PC-9 (cell line): ENCODE measurements around the gene PIGN. TPM values are rescaled to one million over a fixed set of nuclear protein-coding genes. Genes with fewer than 3 reads are reported as not detected.

Experiments
- BruUV-seq: library from RNA; stranded (reverse); fragments of 400-500 nt; replicated peaks from 2 replicates; lab custom pipeline; 2021; lab: Mats Ljungman, UMichigan
- CTCF ChIA-PET: fragments of 300-600 bp; sonication (Branson Sonifier 250); formaldehyde crosslinking; loops from one replicate; lab custom pipeline; 2022; ENCODE audit warnings: antibody characterized with exemption; lab: Charles Lee
- POLR2A ChIA-PET: fragments of 300-600 bp; sonication (Branson Sonifier 250); formaldehyde crosslinking; loops from one replicate; lab custom pipeline; 2022; ENCODE audit warnings: antibody characterized with exemption; ENCODE audit not compliant: unreplicated experiment; lab: Charles Lee
- DNase-seq, 2 experiments: peaks; one replicate each; pipeline versions ENCODE4 v3.0.0 to v3.0.0-alpha.2; 2015 to 2022; ENCODE audit warnings: mixed read lengths in 1 of 2
- H2AFZ ChIP-seq: fragments of 200-600 bp; sonication (generic); 2 replicates; pipeline ENCODE4 v1.8.1; 2017; ENCODE audit warnings: antibody characterized with exemption
- H3F3A ChIP-seq: fragments of 200-600 bp; sonication (generic); 2 replicates; pipeline ENCODE4 v1.8.1; 2017; ENCODE audit warnings: antibody characterized with exemption, mild to moderate bottlenecking, low read depth; ENCODE audit not compliant: insufficient read depth
- H3K27ac ChIP-seq: fragments of 200-600 bp; sonication (generic); 2 replicates; pipeline ENCODE4 v1.6.1; 2016; ENCODE audit warnings: mixed run types
- H3K27me3 ChIP-seq: fragments of 200-600 bp; sonication (generic); 2 replicates; pipeline ENCODE4 v1.6.1; 2016; ENCODE audit warnings: low read depth, mixed run types; ENCODE audit not compliant: insufficient read depth
- H3K36me3 ChIP-seq: fragments of 200-600 bp; sonication (generic); 2 replicates; pipeline ENCODE4 v1.6.1; 2016; ENCODE audit warnings: low read depth, mixed run types
- H3K4me1 ChIP-seq: fragments of 200-600 bp; sonication (generic); replicated peaks from 2 replicates; pipeline ENCODE4 v1.6.1; 2016; ENCODE audit warnings: mixed run types; ENCODE audit not compliant: insufficient read depth
- H3K4me2 ChIP-seq: fragments of 200-600 bp; sonication (generic); 2 replicates; pipeline ENCODE4 v1.6.1; 2017; ENCODE audit warnings: mixed run types
- H3K4me3 ChIP-seq: fragments of 200-600 bp; sonication (generic); 2 replicates; pipeline ENCODE4 v1.6.1; 2016; ENCODE audit warnings: mixed run types
- H3K79me2 ChIP-seq: fragments of 200-600 bp; sonication (generic); 2 replicates; pipeline ENCODE4 v1.6.1; 2017; ENCODE audit warnings: low read depth, mixed run types
- H3K9me2 ChIP-seq: fragments of 200-600 bp; sonication (generic); 2 replicates; pipeline ENCODE4 v1.8.1; 2017; ENCODE audit warnings: mild to moderate bottlenecking; ENCODE audit not compliant: insufficient read depth
- H3K9me3 ChIP-seq: fragments of 200-600 bp; sonication (generic); 2 replicates; pipeline ENCODE4 v1.8.1; 2016; ENCODE audit warnings: low read depth; ENCODE audit not compliant: insufficient read depth
- H4K20me1 ChIP-seq: fragments of 200-600 bp; sonication (generic); 2 replicates; pipeline ENCODE4 v1.8.1; 2017; ENCODE audit not compliant: insufficient read depth
- CTCF ChIP-seq: fragments of 200-600 bp; sonication (generic); conservative IDR thresholded peaks from 2 replicates; pipeline ENCODE4 v1.6.1; 2017; ENCODE audit warnings: mixed run types, antibody characterized with exemption, mild to moderate bottlenecking, moderate library complexity
- EZH2 ChIP-seq: fragments of 200-600 bp; sonication (generic); IDR thresholded peaks from 2 replicates; pipeline ENCODE4 v1.8.0; 2017; ENCODE audit warnings: antibody characterized with exemption, low read depth
- intact Hi-C: fragments of 100-400 bp; cut with micrococcal nuclease; formaldehyde crosslinking; loops from one replicate; pipeline ENCODE4 v1.10.0; 2022; ENCODE audit not compliant: unreplicated experiment
- total RNA-seq: library from RNA; stranded (reverse); gene quantifications from 2 replicates; pipeline ENCODE4 v1.2.3, GENCODE V29; 2021

PIGN gene
- total RNA-seq, 1 experiment from 2014 or later = 20.3 TPM

GRCh38 chr18:62205824-62206223 lies 19.0 kb upstream of the PIGN start:
- H3K9me2 ChIP-seq = 0 out of 2 replicates have a peak, but pooled peaks cover 4% of the 10 kb centered on the region
- H3K4me3 ChIP-seq = no peak overlapping the region
- ChIA-PET CTCF (no interaction called here), POLR2A (no interaction called here)
- H2AFZ ChIP-seq = no peak overlapping the region
- H4K20me1 ChIP-seq = 0 out of 2 replicates have a peak, but pooled peaks cover 4% of the 10 kb centered on the region
- peaks cover 5% of the 10 kb centered on the region for H3F3A ChIP-seq
- no peak for DNase-seq
- no peak for TF ChIP-seq CTCF
- TF ChIP-seq EZH2 = no peak
- no peaks in the 10 kb centered on the region for H3K27me3 ChIP-seq
- BruUV-seq = no TSS peak
- H3K36me3 ChIP-seq = no peaks in the 10 kb centered on the region
- H3K4me2 ChIP-seq = no peak overlapping the region
- H3K9me3 ChIP-seq = no peaks in the 10 kb centered on the region
- peaks cover 20% of the 10 kb centered on the region for H3K4me1 ChIP-seq
- intact Hi-C loops = no loop called here
- H3K27ac ChIP-seq = no peak overlapping the region
- peaks cover 93% of the 10 kb centered on the region for H3K79me2 ChIP-seq

GRCh38 chr18:62201870-62202269 lies 15.0 kb upstream of the PIGN start:
- ChIA-PET POLR2A (no interaction called here), CTCF (no interaction called here)
- intact Hi-C loops = loop anchor here (5.0 kb wide), 1 partner anchor 35 kb away; no protein-coding TSS in a partner anchor
- Histone ChIP-seq H3F3A (peaks cover 8% of the 10 kb centered on the region), H3K27me3 (no peaks in the 10 kb centered on the region), H3K36me3 (no peaks in the 10 kb centered on the region), H3K79me2 (peaks cover 91% of the 10 kb centered on the region), H3K4me2 (peak overlapping the region; percentile 59), H3K9me3 (no peaks in the 10 kb centered on the region), H2AFZ (no peak overlapping the region), H4K20me1 (peaks cover 4% of the 10 kb centered on the region; the same call in 1 of the 2 replicates), H3K4me3 (peak overlapping the region; percentile 33; the same call in 1 of the 2 replicates), H3K27ac (peak overlapping the region; percentile 56), H3K9me2 (0 out of 2 replicates have a peak, but pooled peaks cover 4% of the 10 kb centered on the region), H3K4me1 (peaks cover 43% of the 10 kb centered on the region)
- DNase-seq = peak in 1 of 2 experiments; percentile 91
- TF ChIP-seq CTCF = no peak
- TF ChIP-seq EZH2 = no peak
- BruUV-seq = no TSS peak

GRCh38 chr18:62200121-62200914 lies 13.5 kb upstream of the PIGN start:
- Histone ChIP-seq H2AFZ (no peak overlapping the region), H4K20me1 (peaks cover 4% of the 10 kb centered on the region; the same call in 1 of the 2 replicates), H3K9me2 (0 out of 2 replicates have a peak, but pooled peaks cover 4% of the 10 kb centered on the region), H3K4me2 (peak overlapping the region; percentile 37; the same call in 1 of the 2 replicates), H3K36me3 (no peaks in the 10 kb centered on the region), H3K27ac (peak overlapping the region; percentile 49), H3K79me2 (peaks cover 94% of the 10 kb centered on the region), H3K27me3 (no peaks in the 10 kb centered on the region), H3K4me3 (no peak overlapping the region), H3K9me3 (no peaks in the 10 kb centered on the region), H3K4me1 (peaks cover 43% of the 10 kb centered on the region), H3F3A (peaks cover 8% of the 10 kb centered on the region)
- no TSS peak for BruUV-seq
- intact Hi-C loops = loop anchor here (5.0 kb wide), 1 partner anchor 37 kb away; no protein-coding TSS in a partner anchor
- POLR2A ChIA-PET = no interaction called here
- no peak for DNase-seq
- TF ChIP-seq CTCF (no peak), EZH2 (no peak)
- CTCF ChIA-PET = interaction anchor here (0.6 kb wide), 1 partner anchor 17 kb away, joined by 3 read pairs; no protein-coding TSS in a partner anchor
